Ecto neural progenitor cell (in vitro differentiated cells): ENCODE results near the gene CD164L2.

Experiments used
- DNase-seq: peaks from one replicate; pipeline ENCODE4 v3.0.0-alpha.2; 2018; ENCODE audit warnings: low spot score

Gene CD164L2

GRCh38 chr1:27346991-27347624 is 36.0 kb downstream of the CD164L2 start:
- DNase-seq = no peak

- DNase-seq = no peak
Measured at GRCh38 chr1:27346357-27346756, 36.8 kb downstream of the CD164L2 start.

GRCh38 chr1:27345272-27345671 is 37.9 kb downstream of the CD164L2 start:
- no peak for DNase-seq

- no peak for DNase-seq
Measured at GRCh38 chr1:27343639-27344025, 39.5 kb downstream of the CD164L2 start.

- no peak for DNase-seq
Measured at GRCh38 chr1:27342778-27343638, 40.1 kb downstream of the CD164L2 start.

- no peak for DNase-seq
Measured at GRCh38 chr1:27342391-27342777, 40.7 kb downstream of the CD164L2 start.

- DNase-seq = peak; percentile 78
Measured at GRCh38 chr1:27341525-27342252, 41.4 kb downstream of the CD164L2 start, which contains the start of gene SYTL1. Gene SYTL1, plus strand, starts transcription at chr1:27342022. Its CDS starts 3,313 bp downstream, at chr1:27345335.

GRCh38 chr1:27339213-27339612 is 43.9 kb downstream of the CD164L2 start:
- no peak for DNase-seq

- no peak for DNase-seq
Measured at GRCh38 chr1:27338751-27339150, 44.4 kb downstream of the CD164L2 start.

- DNase-seq = no peak
Measured at GRCh38 chr1:27336756-27337155, 46.4 kb downstream of the CD164L2 start.

GRCh38 chr1:27335506-27336422 is 47.4 kb downstream of the CD164L2 start:
- DNase-seq = no peak

- no peak for DNase-seq
Measured at GRCh38 chr1:27333717-27334279, 49.3 kb downstream of the CD164L2 start.

GRCh38 chr1:27332536-27333281 is 50.4 kb downstream of the CD164L2 start:
- peak; percentile 74 for DNase-seq

GRCh38 chr1:27331922-27332321 is 51.2 kb downstream of the CD164L2 start:
- DNase-seq = no peak

GRCh38 chr1:27331426-27331825 is 51.7 kb downstream of the CD164L2 start:
- DNase-seq = no peak

- DNase-seq = no peak
Measured at GRCh38 chr1:27330786-27331185, 52.3 kb downstream of the CD164L2 start.
